ENCODE results near the gene MAPRE2. TPM values are rescaled to one million over a fixed set of nuclear protein-coding genes. Genes with fewer than 3 reads are reported as not detected.

The MAPRE2 gene
- total RNA-seq, 2 donors from 2014 or later, result 11.7 to 11.9 TPM

DNA sequence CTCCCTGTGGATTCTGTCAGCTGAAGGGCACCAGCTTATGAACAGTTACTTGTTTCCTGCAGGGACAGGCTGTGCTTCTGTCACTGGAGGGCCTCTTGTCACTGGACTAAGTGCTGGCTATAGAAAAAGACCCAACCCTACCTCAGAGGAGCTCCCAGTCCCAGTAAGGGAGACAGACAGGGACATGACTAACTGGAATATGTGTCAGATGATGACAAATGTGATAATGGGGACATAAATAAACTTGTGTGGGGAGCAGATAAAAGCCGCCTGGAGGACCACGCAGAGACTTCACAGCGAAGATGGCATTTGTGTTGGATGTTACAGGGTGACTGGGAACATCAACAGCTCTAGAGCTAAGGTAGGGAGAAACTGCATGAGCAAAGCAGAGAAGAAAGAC, 95.0 kb downstream of the MAPRE2 start:
- intact Hi-C loops (cut with DNase I), result loop anchor here (5.0 kb wide), 1 partner anchor 129 kb away; no protein-coding TSS in a partner anchor
- H3K36me3 ChIP-seq (replicated peaks in 1 of 2; ENCODE audit: insufficient read depth in 1 of 2, low read depth in 2 of 2), result no peaks in the 10 kb centered on the region
- no peaks in the 10 kb centered on the region for H3K27me3 ChIP-seq
- H3K4me1 ChIP-seq, result peaks cover 11% of the 10 kb centered on the region
- WGBS, 2 donors, result 93 to 94% methylated on average over 3 of the region's 3 CpGs
- TF ChIP-seq POLR2A (IDR thresholded peaks at IDR 0.05) (no peak), CTCF (IDR thresholded peaks at IDR 0.05) (no peak)
- no peak for DNase-seq
- H3K9me3 ChIP-seq, result no peaks in the 10 kb centered on the region
- no peak overlapping the region for H3K27ac ChIP-seq
- no peak overlapping the region for H3K4me3 ChIP-seq
- no peak for ATAC-seq

DNA sequence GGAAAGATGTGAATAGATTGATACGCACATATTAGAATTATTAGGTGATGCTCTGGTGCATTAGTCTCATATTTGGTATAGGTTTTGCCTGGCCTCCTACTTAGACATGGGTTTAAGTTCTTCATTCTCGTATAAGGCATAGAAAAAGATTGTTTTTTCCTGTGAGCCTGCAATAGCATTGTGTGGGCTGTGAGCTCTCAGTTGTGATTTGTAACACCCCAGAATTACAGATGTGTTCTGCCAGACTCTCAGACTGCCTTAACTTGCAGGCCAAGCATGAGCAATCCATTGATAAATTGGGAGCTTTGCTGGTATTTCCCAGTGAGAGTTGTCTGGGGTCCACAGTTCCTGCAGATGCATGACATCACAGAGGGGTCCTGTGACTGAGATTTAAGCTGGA, 95.7 kb downstream of the MAPRE2 start:
- TF ChIP-seq POLR2A (IDR thresholded peaks at IDR 0.05), result no peak
- no peak for TF ChIP-seq CTCF (IDR thresholded peaks at IDR 0.05)
- no peaks in the 10 kb centered on the region for H3K9me3 ChIP-seq
- intact Hi-C loops (cut with DNase I), result loop anchor here (5.0 kb wide), 1 partner anchor 130 kb away; no protein-coding TSS in a partner anchor
- ATAC-seq (no peak), DNase-seq (no peak)
- WGBS, 2 donors, result 94 to 98% methylated on average over 2 of the region's 2 CpGs
- H3K27me3 ChIP-seq, result no peaks in the 10 kb centered on the region
- no peaks in the 10 kb centered on the region for H3K36me3 ChIP-seq (replicated peaks in 1 of 2; ENCODE audit: insufficient read depth in 1 of 2, low read depth in 2 of 2)
- H3K4me3 ChIP-seq, result no peak overlapping the region
- H3K27ac ChIP-seq, result no peak overlapping the region
- peaks cover 9% of the 10 kb centered on the region for H3K4me1 ChIP-seq

GRCh38 chr18:35137632-35138031, 96.4 kb downstream of the MAPRE2 start:
- Histone ChIP-seq H3K36me3 (replicated peaks in 1 of 2; ENCODE audit: insufficient read depth in 1 of 2, low read depth in 2 of 2) (no peaks in the 10 kb centered on the region), H3K27ac (no peak overlapping the region), H3K27me3 (no peaks in the 10 kb centered on the region), H3K4me1 (peaks cover 2% of the 10 kb centered on the region), H3K9me3 (no peaks in the 10 kb centered on the region), H3K4me3 (no peak overlapping the region)
- DNase-seq (no peak), ATAC-seq (no peak)
- TF ChIP-seq POLR2A (IDR thresholded peaks at IDR 0.05) (no peak), CTCF (IDR thresholded peaks at IDR 0.05) (no peak)
- 90 to 91% methylated on average over 10 of the region's 10 CpGs for WGBS, 2 donors
- intact Hi-C loops (cut with DNase I), result loop anchor here (5.0 kb wide), 1 partner anchor 130 kb away; no protein-coding TSS in a partner anchor

GRCh38 chr18:35138773-35139172, 97.6 kb downstream of the MAPRE2 start:
- Histone ChIP-seq H3K9me3 (no peaks in the 10 kb centered on the region), H3K27ac (no peak overlapping the region), H3K36me3 (replicated peaks in 1 of 2; ENCODE audit: insufficient read depth in 1 of 2, low read depth in 2 of 2) (no peaks in the 10 kb centered on the region), H3K4me1 (peaks cover 5% of the 10 kb centered on the region), H3K27me3 (no peaks in the 10 kb centered on the region), H3K4me3 (no peak overlapping the region)
- DNase-seq (no peak), ATAC-seq (no peak)
- intact Hi-C loops (cut with DNase I), result loop anchor here (5.0 kb wide), 1 partner anchor 131 kb away; no protein-coding TSS in a partner anchor
- TF ChIP-seq POLR2A (IDR thresholded peaks at IDR 0.05) (no peak), CTCF (IDR thresholded peaks at IDR 0.05) (no peak)
- WGBS, 2 donors, result 46 to 47% methylated on average over 6 of the region's 6 CpGs

- no peak overlapping the region for H3K4me3 ChIP-seq
- ATAC-seq, result no peak
- no peaks in the 10 kb centered on the region for H3K27me3 ChIP-seq
- TF ChIP-seq POLR2A (IDR thresholded peaks at IDR 0.05), result no peak
- no peak for TF ChIP-seq CTCF (IDR thresholded peaks at IDR 0.05)
- WGBS, 2 donors, result 76 to 87% methylated on average over 3 of the region's 3 CpGs
- H3K27ac ChIP-seq, result no peak overlapping the region
- H3K9me3 ChIP-seq, result no peaks in the 10 kb centered on the region
- H3K36me3 ChIP-seq (replicated peaks in 1 of 2; ENCODE audit: insufficient read depth in 1 of 2, low read depth in 2 of 2), result no peaks in the 10 kb centered on the region
- intact Hi-C loops (cut with DNase I), result loop anchor here (5.0 kb wide), 1 partner anchor 132 kb away; no protein-coding TSS in a partner anchor
- no peak for DNase-seq
- H3K4me1 ChIP-seq, result peaks cover 12% of the 10 kb centered on the region
These were observed 98.3 kb downstream of the MAPRE2 start for GRCh38 chr18:35139517-35139916.
